Measurements from ENCODE around the gene CACNA2D2. TPM values are rescaled to one million over a fixed set of nuclear protein-coding genes. Genes with fewer than 3 reads are reported as not detected.

Gene CACNA2D2
- total and polyA plus RNA-seq, 2 of the 8 experiments (the other 6 are each of a cell fraction or from before 2014, with no cell fraction given), result 14.1 to 25.0 TPM

DNA sequence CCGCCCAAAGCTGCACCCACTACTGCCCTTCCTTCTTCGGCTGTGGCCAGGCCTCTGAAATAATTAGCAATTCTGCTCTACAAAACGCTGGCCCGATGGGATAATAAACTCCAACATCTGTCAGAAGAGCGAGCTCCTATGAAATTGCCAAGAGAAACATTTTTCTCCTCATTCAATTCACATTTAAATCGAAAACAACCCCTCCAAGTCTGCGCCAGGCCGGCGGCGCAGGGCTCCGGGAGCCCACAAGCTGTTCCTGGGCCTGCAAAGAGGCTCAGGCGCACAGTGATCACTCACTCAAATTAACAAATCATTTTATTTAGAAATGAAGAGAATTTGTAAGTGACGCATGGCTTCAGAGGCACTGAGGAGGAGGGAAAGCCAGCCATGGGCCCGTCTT lies 88.8 kb downstream of the CACNA2D2 start (continued):
- no peak for TF ChIP-seq TEAD4 (IDR thresholded peaks at IDR 0.05; ENCODE audit: low read depth, low read length)
- TF ChIP-seq, protein P1, sequence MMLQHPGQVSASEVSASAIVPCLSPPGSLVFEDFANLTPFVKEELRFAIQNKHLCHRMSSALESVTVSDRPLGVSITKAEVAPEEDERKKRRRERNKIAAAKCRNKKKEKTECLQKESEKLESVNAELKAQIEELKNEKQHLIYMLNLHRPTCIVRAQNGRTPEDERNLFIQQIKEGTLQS (IDR thresholded peaks at IDR 0.05; ENCODE audit: insufficient read depth, low read depth, low read length), result no peak
- TF ChIP-seq CBX8 (IDR thresholded peaks at IDR 0.05; ENCODE audit: borderline replicate concordance, low read depth, low read length), result no peak
- no peak for TF ChIP-seq JUND (IDR thresholded peaks at IDR 0.05; ENCODE audit: low read length)
- no peak for TF ChIP-seq TAF1 (IDR thresholded peaks at IDR 0.05; ENCODE audit: low read depth, low read length)
- no peak for TF ChIP-seq FOSL1 (IDR thresholded peaks at IDR 0.05; ENCODE audit: insufficient read depth, low read depth, low read length)

Data from H1 (cell line).